ENCODE results near the gene PPM1A.

The PPM1A gene

GRCh38 chr14:60215520-60216420 is 33.3 kb upstream of the PPM1A start:
- TF ChIP-seq CTCF (IDR thresholded peaks at IDR 0.05; ENCODE audit: low read depth, low read length) = no peak
- no peak overlapping the region for H3K4me3 ChIP-seq (replicated peaks in 1 of 2; ENCODE audit: low read depth in 2 of 2, low read length in 2 of 2)
- no peak for DNase-seq (ENCODE audit: low read depth in 2 of 2)

GRCh38 chr14:60217713-60218112 is 31.3 kb upstream of the PPM1A start:
- no peak for DNase-seq (ENCODE audit: low read depth in 2 of 2)
- no peak for TF ChIP-seq CTCF (IDR thresholded peaks at IDR 0.05; ENCODE audit: low read depth, low read length)
- H3K4me3 ChIP-seq (replicated peaks in 1 of 2; ENCODE audit: low read depth in 2 of 2, low read length in 2 of 2) = no peak overlapping the region

GRCh38 chr14:60220084-60220483 is 28.9 kb upstream of the PPM1A start:
- DNase-seq (ENCODE audit: low read depth in 2 of 2) = no peak
- no peak overlapping the region for H3K4me3 ChIP-seq (replicated peaks in 1 of 2; ENCODE audit: low read depth in 2 of 2, low read length in 2 of 2)
- TF ChIP-seq CTCF (IDR thresholded peaks at IDR 0.05; ENCODE audit: low read depth, low read length) = no peak

- H3K4me3 ChIP-seq (replicated peaks in 1 of 2; ENCODE audit: low read depth in 2 of 2, low read length in 2 of 2) = no peak overlapping the region
- DNase-seq (ENCODE audit: low read depth in 2 of 2) = no peak
- TF ChIP-seq CTCF (IDR thresholded peaks at IDR 0.05; ENCODE audit: low read depth, low read length) = no peak
These were observed 28.1 kb upstream of the PPM1A start for GRCh38 chr14:60220917-60221316.

- TF ChIP-seq CTCF (IDR thresholded peaks at IDR 0.05; ENCODE audit: low read depth, low read length) = no peak
- no peak for DNase-seq (ENCODE audit: low read depth in 2 of 2)
These were observed 27.6 kb upstream of the PPM1A start for GRCh38 chr14:60221457-60221856.

GRCh38 chr14:60222820-60223219 is 26.2 kb upstream of the PPM1A start:
- H3K4me3 ChIP-seq (replicated peaks in 1 of 2; ENCODE audit: low read depth in 2 of 2, low read length in 2 of 2) = no peak overlapping the region
- no peak for DNase-seq (ENCODE audit: low read depth in 2 of 2)
- TF ChIP-seq CTCF (IDR thresholded peaks at IDR 0.05; ENCODE audit: low read depth, low read length) = no peak

More at GRCh38 chr14:60221457-60221856, 27.6 kb upstream of the PPM1A start:
- no peak overlapping the region for H3K4me3 ChIP-seq (replicated peaks in 1 of 2; ENCODE audit: low read depth in 2 of 2, low read length in 2 of 2)

All from cardiac fibroblast (primary cell).